ENCODE results near the gene TMCO6.

GRCh38 chr5:140608722-140609121 is 30.5 kb upstream of the TMCO6 start:
- TF ChIP-seq CTCF (IDR thresholded peaks at IDR 0.05) (no peak), ZFX (IDR thresholded peaks at IDR 0.05; ENCODE audit: borderline replicate concordance) (no peak)
